ENCODE results near the gene MAN1B1.

The MAN1B1 gene

DNA sequence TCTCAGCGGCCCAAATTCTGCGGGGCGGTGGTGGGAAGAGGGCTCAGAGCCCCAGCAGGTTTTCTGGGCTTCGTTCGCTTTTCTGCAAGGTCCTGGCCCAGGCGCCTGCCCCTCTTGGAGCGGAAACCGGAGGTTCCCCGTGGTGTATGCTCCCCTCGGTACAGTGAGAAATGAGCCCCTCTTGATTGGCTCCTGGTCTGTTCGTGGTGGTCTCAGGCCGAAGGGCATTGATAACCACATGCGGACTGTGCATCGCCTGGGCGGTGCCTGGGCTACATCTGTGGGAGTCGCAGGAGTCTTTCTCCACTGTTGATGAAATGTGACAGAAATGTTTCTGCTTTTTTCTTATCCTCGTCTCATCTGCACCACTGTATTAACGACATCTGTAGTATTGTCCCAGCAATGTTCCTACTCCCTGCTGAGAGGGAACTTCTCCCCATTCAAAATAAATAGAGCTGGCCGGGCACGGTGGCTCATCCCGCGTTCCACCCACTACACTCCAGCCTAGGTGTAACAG, 682 bp downstream of the MAN1B1 start:
- DNase-seq = no peak

DNA sequence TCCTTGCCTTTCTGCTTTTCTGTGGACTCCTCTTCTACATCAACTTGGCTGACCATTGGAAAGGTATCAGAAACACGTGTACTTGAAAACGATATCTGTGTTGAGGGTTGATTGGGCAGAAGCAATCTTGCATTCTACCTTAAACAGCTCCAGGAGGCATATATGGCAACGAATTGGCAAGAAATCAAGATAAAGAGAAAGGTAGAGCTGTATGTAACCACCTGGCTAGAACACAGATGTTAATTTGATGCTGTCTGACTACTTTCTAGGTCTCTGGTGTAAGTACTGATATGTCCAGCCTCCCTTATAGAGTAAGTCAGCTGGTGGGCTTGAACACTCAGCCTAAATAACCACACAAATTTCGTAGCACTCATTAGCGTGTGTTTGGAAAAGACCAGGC, 1.3 kb downstream of the MAN1B1 start:
- DNase-seq = no peak

DNA sequence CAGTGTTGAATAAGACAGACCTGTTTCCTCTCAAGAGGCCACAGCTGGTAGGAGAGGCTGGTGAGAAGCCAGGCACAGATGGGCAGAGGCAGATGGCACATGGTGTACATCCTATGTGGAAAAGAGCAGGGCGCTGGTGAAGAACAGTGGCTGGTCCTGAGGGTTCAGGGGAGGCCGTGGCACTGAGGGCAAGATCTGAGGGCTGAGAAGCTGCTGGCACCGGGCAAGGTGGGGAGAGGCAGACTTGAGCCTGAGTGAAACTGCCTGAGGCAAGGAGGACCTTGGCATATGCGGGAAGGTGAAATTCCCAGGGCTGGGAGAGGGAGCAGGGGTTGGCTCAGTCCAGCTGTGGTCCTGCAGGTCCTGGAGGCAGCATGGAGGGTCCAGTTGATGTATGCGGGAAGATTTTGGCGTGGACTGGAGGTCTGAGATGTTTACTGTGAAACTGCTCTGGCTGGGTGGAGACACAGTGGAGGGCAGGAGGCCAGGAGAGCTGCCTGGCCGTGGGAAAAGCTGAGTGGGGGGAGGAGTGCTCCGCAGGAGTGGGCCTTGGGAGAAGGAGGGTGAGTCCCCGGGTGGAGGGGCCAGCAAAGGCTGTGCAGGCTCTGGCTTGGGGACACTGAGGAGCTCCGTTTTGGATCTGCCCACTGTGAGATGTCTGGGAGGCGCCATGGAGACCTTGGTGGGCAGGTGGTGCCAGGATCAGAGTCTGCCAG, 2.6 kb downstream of the MAN1B1 start:
- DNase-seq = no peak

DNA sequence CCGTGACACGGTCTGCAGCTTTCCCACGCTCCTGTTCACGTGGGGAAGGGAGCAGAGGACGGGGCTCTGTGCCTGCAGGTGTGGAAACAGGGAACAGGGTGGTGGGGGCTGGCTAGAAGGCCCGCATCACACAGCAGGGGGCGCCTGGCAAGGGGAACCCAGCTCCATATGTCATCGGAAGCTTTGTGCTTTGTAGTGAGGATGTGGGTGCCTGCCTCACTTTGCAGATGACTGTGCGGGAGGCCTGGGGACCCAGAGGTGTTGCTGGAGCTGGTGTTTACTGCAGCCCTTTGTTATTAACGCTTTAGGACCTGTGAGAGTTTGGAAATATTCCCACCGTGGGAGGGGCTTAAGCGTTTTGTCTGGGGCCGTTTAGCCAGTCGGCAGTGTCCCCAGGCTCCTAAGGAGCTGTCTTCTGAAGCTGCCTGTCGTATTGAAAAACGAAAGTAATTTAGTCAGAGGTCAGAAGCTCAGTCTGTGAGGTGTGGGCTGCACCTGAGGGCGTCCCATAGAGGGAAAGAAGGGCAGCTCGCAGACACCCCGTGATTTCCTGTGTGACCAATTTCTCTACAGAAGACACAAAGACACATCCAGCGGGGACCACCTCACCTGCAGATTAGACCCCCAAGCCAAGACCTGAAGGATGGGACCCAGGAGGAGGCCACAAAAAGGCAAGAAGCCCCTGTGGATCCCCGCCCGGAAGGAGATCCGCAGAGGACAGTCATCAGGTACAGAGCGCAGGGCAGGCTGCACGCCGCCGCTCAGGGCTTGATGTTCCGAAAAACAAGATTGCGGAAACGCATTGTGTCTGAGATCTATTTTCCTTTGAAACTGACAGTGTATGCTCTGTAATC, 9.1 kb downstream of the MAN1B1 start:
- no peak for DNase-seq

DNA sequence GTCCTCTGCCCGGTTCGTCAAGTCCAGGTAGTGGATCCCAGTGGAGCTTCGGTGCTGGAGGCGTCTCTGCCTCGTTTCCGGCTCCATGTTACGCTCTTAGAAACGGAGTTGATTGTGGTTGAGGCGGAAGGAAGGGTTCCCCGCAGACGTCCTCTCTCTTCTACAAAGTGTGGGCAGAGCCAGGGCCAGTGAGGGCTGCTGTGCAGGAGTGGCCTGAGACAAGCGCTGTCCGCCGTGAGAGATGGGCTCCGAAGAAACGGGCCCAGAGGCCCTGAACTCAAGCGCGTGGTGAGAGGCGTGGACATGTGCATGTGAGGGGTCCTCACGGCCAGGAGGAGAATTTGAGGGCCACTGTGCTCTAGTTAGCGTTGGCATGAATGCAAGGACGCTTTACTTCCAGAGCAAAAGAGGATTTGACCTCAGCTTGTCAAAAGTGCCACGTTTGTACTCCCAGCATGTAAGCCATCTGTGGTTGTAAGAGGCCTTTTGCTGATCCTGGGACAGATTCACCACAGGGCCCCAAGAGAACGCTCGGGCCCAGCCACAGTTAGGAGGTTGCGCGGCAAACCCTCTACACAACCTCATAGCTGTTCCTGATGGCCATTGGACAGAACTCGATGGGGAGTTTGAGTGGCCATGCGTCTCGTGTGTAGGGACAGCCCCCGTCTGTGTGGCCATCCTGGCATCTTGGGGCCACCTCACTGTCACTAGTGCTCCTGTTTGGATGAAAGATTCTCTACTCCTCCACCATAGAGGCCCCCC, 10.2 kb downstream of the MAN1B1 start:
- no peak for DNase-seq

DNA sequence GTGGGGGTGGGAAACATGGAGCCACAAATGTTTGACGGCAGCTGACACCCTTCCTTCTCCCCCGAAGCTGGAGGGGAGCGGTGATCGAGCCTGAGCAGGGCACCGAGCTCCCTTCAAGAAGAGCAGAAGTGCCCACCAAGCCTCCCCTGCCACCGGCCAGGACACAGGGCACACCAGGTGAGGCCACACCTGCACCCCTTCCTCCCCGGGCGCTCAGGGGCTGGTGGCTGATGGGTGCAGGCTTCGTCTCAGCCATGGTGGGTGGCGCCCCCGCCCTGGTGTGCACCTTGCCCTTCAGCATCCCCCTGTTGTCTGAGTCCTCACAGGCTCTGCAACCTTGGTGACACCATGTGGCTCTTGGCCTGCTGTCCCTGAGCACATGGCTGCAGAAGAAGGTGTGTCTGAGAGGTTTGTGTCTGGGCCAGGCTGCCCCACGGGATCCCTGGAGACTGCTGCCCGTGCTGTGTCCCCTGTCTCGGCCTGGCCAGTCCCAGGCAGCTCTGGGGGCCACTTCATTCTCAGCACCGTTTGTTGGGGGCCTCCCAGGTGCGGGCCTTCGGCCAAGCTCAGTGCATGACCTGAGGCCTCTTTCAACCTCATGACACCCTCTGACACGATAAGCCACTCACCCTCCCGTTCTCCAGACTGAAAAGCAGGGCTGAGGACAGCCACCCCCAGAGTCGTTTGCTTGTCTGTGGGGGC, 11.1 kb downstream of the MAN1B1 start:
- no peak for DNase-seq

DNA sequence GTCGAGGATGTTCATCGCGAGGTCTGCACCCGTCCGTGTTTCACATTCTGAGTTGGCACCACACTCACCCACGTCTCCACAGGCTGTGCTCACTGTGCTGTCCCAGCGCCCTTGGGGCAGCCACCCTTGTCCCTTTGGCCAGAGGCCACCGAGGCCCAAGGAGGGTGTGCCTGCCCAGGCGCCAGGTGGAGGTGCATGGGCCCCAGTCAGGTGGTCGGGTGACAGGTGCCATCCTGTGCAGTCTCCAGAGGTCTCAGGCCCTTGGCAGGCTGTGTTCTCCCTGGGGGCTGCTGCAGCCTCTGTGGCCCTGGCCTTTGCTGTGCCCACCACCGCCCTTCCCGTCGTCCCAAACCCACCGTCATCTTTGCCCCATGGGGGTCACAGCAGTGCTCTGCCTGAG, 12.4 kb downstream of the MAN1B1 start:
- DNase-seq = no peak

DNA sequence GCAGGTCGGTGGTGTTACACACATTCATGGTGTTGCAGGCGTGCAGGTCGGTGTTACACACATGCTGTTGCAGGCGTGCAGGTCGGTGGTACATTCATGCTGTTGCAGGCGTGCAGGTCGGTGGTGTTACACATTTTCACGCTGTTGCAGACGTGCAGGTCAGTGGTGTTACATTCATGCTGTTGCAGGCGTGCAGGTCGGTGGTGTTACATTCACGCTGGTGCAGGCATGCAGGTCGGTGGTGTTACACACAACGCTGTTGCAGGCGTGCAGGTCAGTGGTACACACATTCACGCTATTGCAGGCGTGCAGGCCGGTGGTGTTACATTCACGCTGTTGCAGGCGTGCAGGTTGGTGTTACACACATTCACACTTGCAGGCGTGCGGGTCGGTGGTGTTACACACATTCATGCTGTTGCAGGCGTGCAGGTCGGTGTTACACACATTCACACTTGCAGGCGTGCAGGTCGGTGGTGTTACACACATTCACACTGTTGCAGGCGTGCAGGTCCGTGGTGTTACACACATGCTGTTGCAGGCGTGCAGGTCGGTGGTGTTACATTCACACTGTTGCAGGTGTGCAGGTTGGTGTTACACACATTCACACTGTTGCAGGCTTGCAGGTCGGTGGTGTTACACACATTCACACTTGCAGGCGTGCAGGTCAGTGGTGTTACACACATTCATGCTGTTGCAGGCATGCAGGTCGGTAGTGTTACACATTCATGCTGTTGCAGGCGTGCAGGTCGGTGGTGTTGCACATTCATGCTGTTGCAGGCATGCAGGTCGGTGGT, 16.6 kb downstream of the MAN1B1 start:
- no peak for DNase-seq

DNA sequence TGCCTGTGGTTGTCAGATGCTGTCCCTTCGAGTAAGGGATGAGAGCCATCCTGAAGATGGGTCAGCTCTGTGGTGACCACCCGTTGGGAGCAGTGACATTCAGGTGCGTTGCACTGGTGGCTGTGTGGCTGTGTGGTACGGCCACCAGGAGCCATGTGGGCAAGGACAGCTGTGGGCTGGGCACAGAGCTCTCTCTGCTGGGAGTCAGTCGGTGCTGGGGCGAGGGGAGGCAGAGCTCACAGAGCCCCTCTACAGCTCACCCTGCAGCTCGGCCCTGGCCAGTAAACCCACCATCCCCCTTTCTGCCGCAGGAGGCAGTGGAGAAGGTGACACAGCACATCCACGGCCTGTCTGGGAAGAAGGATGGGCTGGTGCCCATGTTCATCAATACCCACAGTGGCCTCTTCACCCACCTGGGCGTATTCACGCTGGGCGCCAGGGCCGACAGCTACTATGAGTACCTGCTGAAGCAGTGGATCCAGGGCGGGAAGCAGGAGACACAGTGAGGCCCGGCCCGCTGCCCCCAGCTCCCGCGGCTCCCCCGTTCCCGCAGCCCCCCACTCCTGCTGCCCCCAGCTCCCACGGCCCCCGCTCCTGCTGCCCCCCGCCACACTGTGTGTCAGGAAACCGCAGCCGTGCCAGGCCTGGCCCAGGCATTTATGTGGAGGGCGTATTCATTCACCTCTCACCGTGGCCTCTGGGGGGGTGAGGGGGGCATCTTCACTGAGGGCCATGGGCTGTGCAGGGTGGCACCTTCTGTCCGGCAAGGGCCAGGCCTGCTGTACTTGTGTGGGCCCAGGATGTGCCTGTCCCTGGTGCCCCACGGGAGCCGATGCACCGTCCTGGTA, 19.3 kb downstream of the MAN1B1 start:
- no peak for DNase-seq

DNA sequence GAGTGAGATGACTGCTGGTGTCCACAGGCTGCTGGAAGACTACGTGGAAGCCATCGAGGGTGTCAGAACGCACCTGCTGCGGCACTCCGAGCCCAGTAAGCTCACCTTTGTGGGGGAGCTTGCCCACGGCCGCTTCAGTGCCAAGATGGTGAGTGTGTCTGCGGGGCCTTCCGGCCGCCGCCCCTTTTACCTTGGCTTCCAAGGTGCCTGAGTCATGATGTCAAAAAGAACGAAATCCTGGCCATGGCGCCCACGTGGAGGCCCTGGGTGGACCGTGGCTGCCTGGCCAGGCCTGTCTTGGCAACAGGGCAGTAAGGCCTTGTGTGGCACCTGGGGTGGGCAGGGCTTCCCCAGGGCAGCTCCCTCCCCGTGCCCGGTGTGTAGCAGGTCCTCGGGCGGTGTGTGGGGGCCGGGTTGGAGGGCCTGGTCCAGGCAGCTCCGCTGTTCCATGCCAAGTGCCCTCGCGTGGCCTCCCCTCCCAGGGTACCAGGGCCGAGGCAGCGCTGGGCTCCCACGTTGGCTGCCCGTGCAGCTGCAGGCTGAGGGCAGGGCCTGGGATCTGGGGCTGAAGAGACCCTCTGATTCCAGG, 20.0 kb downstream of the MAN1B1 start:
- DNase-seq = no peak

GRCh38 chr9:137107312-137107921, 20.6 kb downstream of the MAN1B1 start:
- DNase-seq = no peak

GRCh38 chr9:137107982-137108381, 21.2 kb downstream of the MAN1B1 start:
- no peak for DNase-seq

DNA sequence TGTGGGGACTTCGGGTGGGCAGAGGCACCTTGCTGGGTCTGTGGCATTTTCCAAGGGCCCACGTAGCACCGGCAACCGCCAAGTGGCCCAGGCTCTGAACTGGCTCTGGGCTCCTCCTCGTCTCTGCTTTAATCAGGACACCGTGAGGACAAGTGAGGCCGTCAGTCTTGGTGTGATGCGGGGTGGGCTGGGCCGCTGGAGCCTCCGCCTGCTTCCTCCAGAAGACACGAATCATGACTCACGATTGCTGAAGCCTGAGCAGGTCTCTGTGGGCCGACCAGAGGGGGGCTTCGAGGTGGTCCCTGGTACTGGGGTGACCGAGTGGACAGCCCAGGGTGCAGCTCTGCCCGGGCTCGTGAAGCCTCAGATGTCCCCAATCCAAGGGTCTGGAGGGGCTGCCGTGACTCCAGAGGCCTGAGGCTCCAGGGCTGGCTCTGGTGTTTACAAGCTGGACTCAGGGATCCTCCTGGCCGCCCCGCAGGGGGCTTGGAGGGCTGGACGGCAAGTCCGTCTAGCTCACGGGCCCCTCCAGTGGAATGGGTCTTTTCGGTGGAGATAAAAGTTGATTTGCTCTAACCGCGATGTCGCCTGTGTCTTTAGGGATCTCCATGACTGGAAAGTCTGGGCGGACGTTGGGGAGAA, 21.9 kb downstream of the MAN1B1 start:
- no peak for DNase-seq

DNA sequence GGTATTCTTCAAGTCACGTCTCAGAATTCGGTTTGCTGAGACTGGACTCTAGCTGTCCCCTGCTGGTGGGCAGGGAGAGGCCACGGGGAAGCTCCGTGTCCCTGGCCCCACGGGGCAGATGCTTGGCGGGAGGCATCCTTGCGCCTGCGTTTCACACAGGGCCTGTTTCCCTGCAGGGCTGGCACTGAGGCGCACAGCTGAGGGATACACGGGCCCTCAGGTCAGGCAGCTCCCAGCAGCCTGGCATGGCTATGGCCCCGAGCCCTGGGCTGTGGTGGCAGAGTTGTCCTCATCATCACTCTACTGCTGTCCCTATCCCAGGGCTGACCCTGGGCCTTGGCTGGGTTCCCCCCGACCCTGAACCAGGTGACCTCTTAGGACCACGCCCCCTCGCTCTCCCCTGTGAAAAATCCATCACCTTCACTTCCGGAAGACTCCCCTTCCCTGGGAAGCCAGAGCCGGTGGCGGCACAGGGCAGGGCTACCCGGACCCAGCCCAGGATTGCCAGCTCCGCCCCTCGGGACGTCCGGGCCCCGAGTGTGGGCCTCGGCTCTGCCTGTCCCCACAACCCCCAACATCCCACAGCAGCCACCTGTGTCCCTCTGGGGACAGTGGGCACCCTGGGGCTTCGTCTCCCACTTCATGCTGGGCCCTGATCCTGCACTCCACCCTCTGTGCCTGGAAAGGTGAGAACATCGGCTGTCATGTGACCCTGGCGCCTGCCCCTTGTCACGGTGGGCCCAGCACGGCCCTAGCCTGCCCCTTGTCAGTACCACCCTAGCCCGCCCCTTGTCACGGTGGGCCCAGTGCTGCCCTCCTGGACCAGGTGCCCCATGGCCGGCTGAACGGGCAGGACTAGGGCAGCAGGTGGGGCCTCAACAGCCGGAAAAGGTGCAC, 22.7 kb downstream of the MAN1B1 start:
- no peak for DNase-seq

- no peak for DNase-seq
These were observed 23.5 kb downstream of the MAN1B1 start for GRCh38 chr9:137110147-137110910.

DNA sequence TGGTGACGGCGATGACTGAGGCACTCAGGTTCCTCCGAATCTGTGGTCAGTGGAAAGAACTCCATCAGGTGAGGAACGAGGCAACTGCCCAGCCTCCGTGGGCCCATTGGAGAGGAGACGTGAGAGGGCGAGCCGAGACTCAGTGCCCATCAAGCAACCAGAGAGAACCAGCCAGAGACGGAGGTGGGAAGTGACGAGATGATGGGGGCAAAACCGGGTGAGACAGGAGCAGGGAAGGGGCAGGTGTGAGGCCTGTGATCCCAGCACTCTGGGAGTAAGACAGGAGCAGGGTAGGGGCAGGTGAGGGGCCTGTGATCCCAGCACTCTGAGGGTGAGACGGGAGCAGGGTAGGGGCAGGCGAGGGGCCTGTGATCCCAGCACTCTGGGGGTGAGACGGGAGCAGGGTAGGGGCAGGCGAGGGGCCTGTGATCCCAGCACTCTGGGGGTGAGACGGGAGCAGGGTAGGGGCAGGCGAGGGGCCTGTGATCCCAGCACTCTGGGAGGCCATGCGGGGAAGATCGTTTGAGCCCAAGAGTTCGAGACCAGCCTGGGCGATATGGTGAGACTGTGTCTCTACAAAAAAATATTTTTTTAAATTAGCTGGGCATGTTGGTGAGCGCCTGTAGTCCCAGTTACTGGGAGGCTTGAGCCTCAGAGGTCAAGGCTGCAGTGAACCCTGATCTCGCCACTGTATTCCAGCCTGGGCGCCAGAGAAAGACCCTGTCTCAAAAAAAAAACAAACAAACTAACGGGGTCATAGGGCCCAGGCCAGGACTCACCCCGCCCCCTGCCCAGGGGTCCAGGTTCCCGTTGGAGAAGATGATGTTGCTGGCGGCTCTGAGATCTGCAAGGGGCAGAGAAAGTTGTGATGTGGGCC, 24.4 kb downstream of the MAN1B1 start:
- DNase-seq = no peak

Measured in fibroblast of skin of abdomen (primary cell).